ENCODE measurements around the gene PLBD2. TPM values are rescaled to one million over a fixed set of nuclear protein-coding genes. Genes with fewer than 3 reads are reported as not detected.
"Not testable (repeated sequence)": the region's sequence is repeated elsewhere in the genome, so short reads cannot be mapped to it uniquely, and the experiment has no call there.

PLBD2 gene
- total RNA-seq, 1 experiment from 2014 or later: 17.1 TPM

DNA sequence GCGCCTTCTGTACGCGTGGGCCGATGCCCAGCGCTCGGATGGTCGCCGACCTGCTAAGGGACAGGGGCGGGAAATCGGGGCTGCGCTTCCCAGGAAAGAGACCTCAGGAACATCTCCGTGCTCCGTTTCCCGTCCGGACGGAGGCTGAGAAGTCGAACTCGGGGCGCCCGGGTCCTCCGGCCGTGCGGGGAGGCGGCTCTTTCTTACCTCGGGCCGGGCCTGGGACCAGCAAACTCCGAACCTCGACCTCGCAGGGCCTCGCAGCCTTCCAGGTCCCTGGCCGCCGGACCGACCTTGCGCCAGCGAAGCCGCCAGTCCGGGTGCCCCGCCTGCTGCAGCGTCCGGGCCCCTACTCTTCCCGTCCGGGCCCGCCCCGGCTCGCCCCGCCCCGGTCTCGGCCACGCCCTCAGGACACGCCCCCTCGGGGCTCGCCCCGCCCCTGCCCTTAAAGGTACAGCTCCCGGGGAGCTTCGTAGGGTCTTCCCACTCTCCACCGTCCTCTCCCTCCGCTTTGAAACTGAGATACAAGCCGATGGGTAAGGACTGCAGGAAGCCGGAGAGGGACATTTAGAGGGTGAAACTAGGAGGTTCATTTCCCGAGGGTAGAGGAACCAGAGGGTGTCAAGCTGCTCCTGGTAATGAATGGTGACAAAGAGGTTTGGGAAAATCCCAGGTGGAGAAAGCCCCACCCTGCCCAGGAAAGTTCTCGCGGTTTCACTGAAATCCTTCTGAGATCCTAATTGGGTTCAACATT, 23.4 kb upstream of the PLBD2 start, which contains the start of gene SLC8B1:
Gene SLC8B1 (minus strand): TSS at position 324 of the 754 bp plus-strand sequence. CDS start 2,231 bp downstream, outside the sequence.
- DNase-seq (ENCODE audit: low read depth): peak; percentile 75

DNA sequence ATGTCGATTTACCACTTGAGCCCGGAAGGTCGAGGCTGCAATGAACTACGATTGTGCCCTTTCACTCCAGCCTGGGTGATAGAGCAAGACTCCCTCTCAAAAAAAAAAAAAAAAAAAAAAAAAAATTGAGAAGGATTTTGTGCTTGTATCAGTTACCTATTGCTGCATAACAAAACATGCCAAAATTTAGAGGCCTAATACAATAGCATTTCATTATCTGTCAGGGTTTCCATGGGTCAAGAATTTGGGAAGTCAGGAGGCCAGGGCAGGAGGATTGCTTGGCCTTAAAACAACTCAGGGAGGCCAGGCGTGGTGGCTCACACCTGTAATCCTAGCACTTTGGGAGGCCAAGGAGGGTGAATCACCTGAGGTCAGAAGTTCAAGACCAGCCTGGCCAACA, 18.8 kb upstream of the PLBD2 start:
- no peak for DNase-seq (ENCODE audit: low read depth)

DNA sequence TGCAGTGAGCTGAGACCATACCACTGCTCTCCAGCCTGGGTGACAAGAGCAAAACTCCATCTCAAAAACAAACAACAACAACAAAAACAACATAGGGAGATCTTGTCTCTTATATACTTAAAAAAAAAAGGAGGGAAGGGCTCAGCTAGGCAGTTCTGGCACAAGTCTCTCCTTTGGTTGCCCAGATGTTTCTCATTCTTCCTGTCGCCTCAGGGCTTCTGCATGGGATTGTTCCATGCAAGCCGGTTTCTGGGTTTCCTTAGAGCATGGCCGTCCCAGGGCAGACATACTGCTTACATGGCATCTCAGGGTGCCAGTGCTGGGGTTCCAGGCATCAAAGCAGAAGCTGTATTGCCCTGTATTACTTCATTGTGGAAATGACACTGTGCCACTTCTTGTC, 18.3 kb upstream of the PLBD2 start:
- peak; percentile 63 for DNase-seq (ENCODE audit: low read depth)

DNA sequence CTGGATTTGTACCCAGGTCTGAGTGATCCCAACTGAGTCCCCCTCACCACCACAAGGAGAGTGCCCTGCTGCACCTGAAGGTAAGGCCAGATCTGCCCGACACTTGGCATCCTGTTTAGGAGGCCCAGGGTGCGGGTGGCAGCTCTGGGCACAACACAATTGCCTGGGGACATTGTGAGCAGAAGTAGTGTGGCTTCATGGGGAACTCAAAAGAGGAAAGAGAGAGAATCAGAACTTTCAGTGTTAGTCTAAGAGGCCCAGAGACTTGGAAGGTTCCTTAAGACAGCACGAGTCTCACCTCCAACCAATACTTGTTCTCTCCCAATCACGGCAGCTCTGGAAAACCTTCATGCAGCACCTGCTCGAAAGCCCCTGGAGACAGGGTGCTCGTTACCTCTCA, 16.9 kb upstream of the PLBD2 start:
- no peak for DNase-seq (ENCODE audit: low read depth)

DNA sequence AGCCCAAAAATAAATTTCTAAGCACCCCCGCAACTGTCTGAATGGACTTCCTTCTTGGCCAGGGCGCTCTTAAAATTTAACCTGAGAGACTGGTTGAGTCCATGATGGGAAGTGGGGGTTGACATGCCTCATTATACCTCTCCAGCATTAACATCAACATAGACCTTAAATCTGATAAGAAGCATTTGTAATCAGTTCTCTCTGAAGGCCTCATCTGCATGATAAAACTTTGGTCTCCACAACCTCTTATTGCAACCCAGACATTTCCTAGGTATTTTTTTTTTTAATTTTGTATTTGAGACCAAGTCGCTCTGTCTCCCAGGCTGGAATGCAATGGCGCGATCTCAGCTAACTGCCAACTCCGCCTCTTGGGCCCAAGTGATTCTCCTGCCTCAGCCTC, 13.1 kb upstream of the PLBD2 start:
- DNase-seq (ENCODE audit: low read depth): no peak

DNA sequence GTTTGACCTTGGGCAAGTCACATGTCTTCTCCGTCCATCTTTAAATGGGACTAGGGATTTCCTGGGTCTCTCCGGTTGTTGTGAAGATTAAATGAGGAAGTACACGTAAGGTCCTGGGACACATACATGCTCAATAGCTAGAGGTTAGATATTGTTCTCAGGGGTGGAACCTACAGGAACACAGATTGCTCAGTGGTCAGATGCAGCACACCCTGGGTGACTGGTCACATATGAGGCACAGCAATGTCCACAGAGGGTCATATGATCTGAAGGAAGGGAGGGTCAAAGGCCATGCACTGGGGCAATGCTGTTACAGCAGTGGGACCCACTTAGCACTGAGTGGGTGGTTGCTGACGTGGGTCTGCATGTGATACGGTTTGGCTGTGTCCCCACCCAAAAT, 12.0 kb upstream of the PLBD2 start:
- no peak for DNase-seq (ENCODE audit: low read depth)

DNA sequence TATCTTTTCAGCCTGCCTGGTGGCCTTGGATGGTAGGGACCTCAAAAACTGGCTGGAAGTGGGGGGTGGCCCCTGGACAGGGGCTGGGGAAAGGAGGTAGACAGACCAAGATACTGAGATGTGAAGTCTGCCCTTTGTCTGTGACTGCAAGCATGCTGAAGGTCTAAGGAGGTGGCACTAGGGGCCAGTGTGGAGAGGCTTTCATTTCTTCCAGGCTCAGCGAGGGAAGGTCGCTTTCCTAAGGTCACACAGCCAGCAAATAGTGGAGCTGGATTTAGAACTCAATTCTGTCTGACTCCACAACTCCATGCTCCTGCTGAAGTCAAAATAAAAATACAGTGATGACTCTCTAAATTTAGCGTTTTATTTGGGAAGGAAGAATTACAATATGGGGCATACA, 11.3 kb upstream of the PLBD2 start:
- no peak for DNase-seq (ENCODE audit: low read depth)

DNA sequence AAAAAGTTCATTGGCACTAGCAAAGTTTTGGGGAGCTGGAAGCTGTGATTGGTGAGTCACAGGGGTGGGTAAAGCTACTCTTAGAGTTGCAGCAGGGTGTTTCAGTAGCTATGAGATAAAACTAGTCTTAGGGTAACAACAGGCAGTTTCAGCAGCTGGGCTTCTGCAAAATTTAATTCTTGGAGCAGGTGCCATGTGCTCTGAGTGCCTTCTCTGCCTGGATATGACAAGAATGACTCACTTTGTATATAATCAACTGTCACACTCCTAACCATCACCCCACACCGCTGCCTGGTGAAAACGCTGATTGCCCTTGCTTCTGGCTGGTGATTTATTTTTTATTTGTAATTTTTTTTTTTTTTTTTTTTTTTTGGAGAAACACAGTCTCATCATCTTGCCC, 10.5 kb upstream of the PLBD2 start:
- DNase-seq (ENCODE audit: low read depth): no peak

DNA sequence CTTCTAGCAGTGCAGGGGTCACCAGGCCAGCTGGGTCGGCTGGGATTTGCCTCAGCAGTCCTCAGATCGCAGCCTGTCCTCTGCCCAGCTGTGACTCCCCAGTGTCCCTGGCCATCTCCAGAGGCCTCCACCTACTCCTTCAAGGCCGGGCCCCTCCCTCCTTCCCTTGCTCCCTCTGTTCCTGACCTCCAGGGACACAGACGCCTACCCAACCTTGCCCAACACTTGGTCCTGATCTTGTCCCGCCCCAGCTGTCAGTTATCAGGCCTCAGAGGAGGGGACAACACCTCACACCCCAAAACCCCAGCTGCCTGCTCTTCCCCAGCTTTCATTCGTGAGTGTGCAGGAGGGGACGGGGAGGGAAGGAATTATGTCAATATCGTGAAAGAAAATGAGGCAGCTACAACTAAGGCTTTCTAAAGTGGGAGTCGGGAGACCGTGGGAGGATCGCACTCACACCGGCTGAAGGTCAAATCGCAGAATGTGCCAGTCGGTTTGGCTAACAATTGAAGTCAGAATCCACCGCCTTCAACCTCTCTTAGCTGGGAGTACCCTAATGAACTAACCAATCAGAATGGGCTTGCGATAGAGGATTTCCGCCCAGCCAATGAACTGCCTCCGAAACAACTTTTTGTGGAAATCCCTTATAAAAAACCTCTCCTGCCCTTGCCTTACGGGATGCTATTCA, 9.4 kb upstream of the PLBD2 start:
- no peak for DNase-seq (ENCODE audit: low read depth)

DNA sequence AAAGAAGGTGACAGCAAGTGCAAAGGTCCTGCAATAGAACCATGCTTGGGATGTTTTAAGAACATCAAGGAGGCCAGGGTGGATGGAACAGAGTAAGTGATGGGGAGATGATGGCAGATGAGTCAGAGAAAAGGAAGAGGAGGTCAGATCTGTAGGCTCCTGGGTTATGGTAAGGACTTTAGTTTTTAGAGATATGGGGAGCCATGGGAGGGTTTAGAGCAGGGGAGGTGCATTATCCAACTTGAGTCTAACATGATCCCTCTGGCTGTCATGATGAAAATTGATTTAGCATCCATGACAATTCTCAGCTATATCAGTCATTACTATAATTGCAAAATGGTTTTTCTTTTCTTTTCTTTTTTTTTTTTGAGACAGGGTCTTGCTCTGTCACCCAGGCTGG, 7.3 kb upstream of the PLBD2 start:
- no peak for DNase-seq (ENCODE audit: low read depth)

DNA sequence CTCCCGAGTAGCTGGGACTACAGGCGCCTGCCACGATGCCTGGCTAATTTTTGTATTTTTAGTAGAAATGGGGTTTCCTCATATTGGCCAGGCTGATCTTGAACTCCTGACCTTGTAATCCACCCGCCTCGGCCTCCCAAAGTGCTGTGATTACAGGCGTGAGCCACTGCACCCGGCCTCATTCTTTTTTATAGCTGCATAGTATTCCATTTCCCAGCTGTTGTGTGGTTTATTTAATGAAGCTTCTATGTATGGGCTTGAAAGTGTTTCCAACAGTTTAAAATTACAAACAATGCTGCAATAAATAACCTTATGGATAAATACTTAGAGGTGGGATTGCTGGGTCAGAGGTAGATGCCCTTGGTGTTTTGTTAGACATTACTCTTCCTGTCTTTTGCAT, 4.2 kb upstream of the PLBD2 start:
- not testable (repeated sequence) for DNase-seq (ENCODE audit: low read depth)

DNA sequence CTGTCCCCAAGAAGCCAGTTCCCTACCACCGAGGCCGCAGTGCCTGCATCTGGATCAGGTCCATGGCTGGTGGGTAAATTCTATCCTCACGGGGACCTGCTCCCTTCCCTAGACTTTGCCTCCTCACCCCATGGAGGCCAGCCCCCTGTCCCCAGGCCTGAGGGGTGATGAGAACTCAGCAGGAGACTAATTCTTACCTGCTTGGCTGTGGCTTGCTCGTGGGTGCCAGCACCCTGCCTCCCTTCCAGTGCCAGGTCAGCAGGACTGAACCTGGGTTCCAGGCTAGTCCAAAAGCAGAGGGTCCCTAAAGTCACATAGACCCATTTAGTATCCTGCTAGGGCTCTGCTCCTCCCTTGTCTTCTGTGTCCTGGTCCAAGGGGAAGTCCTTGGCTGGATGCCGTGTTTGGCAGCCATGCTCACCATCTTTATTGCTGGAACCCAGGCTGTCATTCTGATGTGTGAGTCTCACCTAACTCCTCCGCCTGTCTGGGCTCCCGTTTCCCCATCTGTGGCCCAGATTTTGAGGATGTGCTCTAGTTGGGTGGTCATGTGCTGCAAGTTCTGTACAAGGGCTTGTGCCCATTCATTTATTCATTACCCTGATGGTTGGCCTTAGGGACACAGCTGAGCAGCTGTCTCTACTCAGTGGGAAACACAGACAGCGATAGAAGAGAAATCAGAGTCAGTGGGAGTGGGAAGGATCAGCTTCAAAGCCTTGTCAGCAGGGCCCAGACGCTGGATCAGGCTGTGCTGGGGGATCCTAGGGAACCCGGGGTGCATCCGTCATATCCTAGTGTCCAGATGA, 949 bp downstream of the PLBD2 start:
- DNase-seq (ENCODE audit: low read depth): peak; percentile 44

DNA sequence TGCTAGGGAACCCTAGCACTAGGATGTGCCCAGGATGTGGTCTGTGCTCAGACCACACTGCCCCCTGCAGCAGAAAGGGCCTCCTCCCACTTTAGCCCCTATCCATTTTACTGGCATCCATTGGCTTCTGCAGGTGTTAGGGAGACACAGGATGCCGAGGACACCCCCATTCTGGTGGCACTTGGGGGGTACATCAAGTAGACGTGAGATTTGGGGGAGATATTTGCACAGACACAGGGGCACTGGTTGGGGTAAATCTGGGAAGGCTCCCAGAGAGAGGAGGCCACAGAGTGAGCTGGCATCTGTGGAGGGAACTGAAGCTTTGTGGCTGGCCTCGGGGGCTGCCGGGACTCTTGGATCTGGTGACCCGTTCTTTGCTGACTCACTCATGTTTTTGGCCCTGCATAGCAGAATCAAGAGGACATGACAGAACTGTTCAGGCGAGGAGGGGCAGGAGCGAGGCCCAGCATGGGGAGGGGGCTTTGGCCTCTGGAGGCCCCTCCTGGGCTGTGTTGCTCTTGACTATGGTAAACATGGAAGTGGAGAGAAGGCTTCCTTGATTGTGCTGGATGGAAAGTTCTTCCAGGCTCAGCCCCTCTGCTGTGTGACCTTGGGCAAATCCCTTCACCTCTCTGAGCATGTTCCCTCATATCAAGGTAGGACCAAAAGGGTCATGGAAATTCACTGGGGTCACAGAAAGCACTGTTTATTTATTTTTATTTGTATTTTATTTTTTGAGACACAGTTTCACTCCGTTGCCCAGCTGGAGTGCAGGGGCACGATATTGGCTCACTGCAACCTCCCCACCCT, 1.8 kb downstream of the PLBD2 start:
- peak; percentile 45 for DNase-seq (ENCODE audit: low read depth)

DNA sequence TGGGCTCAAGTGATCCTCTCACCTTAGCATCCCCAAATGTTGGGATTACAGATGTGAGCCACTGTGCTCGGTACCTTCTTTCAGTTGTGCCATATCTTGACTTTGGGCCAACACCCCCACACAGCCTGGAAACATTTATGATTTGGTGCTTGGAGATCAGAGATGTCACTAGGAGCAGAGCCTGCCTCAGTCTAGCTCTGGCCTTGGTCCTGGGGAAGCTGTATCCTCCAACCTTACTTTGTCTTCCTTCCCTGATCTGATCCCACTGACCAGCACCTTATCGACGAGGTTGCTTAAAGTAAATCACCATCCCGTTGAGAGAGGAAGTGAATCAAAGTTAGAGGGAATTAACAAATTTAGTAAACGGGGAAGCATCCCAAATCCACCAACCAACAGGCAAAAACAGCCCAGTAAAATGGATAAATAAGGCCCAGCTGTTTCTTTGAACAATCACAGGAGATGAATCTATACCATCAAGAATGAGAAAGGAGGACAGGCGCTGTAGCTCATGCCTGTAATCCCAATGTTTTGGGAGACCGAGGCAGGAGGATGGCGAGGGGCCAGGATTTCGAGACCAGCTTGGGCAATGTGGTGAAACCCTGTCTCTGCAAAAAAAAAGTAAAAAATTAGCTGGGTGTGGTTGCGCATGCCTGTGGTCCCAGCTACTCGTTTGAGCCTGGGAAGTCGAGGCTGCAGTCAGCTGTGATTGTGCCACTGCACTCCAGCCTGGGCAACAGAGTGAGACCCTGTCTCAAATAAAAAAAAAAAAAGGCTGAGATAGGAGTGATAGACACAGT, 3.4 kb downstream of the PLBD2 start:
- no peak for DNase-seq (ENCODE audit: low read depth)

DNA sequence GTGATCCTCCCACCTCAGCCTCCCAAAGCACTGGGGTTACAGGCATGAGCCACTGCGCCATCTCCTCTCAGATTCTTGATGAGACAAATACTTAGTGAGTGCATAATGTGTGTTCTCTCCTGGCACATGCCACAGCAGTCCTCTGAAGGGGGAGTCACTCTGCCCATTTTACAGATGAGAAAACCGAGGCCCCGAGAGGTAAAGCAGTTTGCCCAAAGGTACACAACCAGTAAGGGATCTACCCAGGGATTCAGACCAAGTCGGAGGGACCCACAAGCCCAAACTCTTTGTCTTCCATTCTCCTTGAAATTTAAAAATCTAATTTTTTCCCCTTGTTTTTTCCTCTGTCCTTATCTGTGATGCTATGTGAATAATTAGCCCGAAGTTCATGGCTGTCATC, 6.3 kb downstream of the PLBD2 start:
- no peak for DNase-seq (ENCODE audit: low read depth)

DNA sequence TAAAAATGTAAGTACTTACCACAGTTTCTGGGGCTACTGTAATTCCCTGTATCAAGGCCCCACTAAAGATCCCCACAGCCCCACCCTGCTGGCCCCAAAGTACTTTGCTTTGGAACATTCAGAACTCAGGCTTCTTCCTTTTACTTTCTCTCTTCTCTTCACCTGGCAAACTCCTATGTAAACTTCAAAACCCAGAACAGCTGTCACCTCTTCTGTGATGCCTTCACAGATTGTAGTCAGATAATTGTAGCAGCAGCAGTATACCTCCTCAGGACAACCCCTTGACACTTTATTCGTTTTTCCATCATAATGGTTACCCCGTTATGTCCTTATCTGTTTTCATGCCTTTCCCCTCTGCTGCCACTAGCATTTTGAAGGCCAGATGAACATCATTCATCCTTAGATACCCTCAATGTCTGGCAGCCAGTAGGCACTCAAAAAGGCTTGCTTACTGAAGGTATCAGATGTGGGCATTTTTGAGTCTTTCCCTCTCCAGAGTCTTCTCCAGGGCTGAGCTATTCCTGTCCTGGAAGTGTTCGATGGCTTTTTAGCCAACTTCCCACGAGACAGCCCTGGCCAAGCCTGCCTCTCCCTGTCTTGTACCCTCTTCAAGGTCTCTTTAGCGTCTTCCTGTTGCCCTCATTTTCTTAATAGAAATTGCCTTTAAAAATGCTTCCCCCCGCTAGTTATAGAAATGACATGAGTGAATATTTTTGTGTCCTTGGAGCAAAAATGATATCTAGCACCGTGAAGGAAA, 7.4 kb downstream of the PLBD2 start:
- DNase-seq (ENCODE audit: low read depth): no peak

DNA sequence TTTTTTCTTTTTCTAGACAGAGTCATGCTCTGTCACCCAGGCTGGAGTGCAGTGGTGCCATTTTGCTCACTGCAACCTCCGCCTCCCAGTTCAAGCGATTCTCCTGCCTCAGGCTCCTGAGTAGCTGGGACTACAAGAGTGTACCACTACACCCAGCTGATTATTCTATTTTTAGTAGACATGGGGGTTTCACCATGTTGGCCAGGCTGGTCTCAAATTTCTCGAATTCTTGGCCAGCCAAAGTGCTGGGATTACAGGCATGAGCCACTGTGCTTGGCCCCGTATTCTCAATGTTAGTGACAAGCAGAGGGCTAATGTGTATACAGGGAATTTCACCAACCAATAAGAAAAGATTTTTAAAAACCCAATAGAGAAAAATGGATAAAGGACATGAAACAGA, 8.4 kb downstream of the PLBD2 start:
- DNase-seq (ENCODE audit: low read depth): peak; percentile 20

DNA sequence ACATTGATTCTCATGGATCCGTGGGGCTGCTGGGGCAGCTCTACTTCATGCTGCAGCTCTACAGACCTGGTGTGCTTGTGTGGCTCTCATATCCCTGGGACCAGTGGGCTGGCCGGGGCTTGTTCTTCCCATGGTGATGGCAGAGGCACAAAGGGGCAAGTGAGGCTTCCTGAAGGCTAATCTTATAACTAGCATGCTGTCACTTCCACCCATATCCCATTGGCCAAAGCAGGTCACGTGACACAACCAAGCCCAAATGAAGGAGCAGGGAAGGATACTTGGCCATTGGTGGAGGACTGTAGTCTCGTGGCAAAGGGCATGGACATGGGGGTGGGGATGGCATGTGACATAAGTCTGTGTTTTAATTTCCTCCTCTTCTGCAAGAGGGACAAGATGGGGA, 9.9 kb downstream of the PLBD2 start:
- DNase-seq (ENCODE audit: low read depth): no peak

DNA sequence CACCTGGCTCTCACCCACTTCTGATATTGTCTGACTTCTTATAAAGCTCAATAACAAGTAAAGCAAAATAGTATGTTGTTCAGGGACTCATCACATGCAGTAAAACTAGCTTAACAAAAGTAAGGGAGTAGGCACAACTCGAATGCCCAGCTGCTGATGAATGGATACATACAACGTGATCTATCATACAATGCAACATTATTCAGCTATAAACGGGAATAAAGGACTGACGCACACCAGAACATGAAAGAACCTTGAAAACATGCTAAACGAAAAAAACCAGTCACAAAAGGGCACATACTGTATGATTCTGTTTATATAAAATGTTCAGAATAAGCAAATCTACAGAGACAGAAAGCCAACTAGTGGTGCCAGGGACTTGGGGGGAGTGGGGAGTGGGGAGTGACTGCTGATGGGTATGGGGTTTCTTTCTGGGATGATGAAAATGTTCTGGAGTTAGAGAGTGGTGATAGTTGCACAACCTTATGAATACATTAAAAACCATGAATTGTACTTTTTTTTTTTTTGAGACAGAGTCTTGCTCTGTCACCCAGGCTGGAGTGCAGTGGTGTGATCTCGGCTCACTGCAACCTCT, 11.1 kb downstream of the PLBD2 start:
- no peak for DNase-seq (ENCODE audit: low read depth)

All from RPMI7951 (cell line).